Panc1 (cell line): Measurements from ENCODE around the gene MRFAP1L1. TPM values are rescaled to one million over a fixed set of nuclear protein-coding genes. Genes with fewer than 3 reads are reported as not detected.

Source experiments
- ATAC-seq: fragments of 200-7000 bp; cut with Tn5 transposase; 2 replicates; pipeline ENCODE4 v1.9.1; 2020; ENCODE audit warnings: mild to moderate bottlenecking, moderate library complexity
- BruUV-seq: library from RNA; stranded (reverse); fragments of 400-500 nt; replicated peaks from 2 replicates; lab custom pipeline; 2021; lab: Mats Ljungman, UMichigan
- CTCF ChIA-PET: fragments of 300-600 bp; sonication (Branson Sonifier 250); formaldehyde crosslinking; loops from one replicate; lab custom pipeline; 2022; ENCODE audit warnings: antibody characterized with exemption; lab: Charles Lee
- POLR2A ChIA-PET: fragments of 300-600 bp; sonication (Branson Sonifier 250); formaldehyde crosslinking; loops from one replicate; lab custom pipeline; 2022; ENCODE audit warnings: antibody characterized with exemption; lab: Charles Lee
- DNase-seq: peaks from one replicate; pipeline ENCODE4 v3.0.0-alpha.2; 2010; ENCODE audit warnings: low read depth, low spot score
- H3K27ac ChIP-seq: 2 replicates; pipeline ENCODE4 v1.5.1; 2011; ENCODE audit warnings: mild to moderate bottlenecking, low read length, inconsistent platforms
- H3K27me3 ChIP-seq: fragments of 200-500 bp; sonication (Bioruptor generic); 2 replicates; pipeline ENCODE4 v1.6.0; 2014; ENCODE audit warnings: low read length, inconsistent platforms; ENCODE audit not compliant: control insufficient read depth, insufficient read depth
- H3K36me3 ChIP-seq: fragments of 200-500 bp; sonication (Bioruptor generic); 2 replicates; pipeline ENCODE4 v1.5.1; 2014; ENCODE audit warnings: inconsistent platforms, mild to moderate bottlenecking, low read length, moderate library complexity; ENCODE audit not compliant: control insufficient read depth, insufficient read depth
- H3K4me1 ChIP-seq: 2 replicates; pipeline ENCODE4 v1.5.1; 2011; ENCODE audit warnings: inconsistent platforms, mild to moderate bottlenecking, low read length, moderate library complexity; ENCODE audit not compliant: control insufficient read depth, insufficient read depth
- H3K4me3 ChIP-seq, 2 experiments: 2 replicates each; pipeline ENCODE4 v1.5.1; 2011 to 2012; ENCODE audit warnings: low read depth in 2 of 2, low read length in 2 of 2, mild to moderate bottlenecking in 2 of 2, inconsistent platforms in 1 of 2, moderate library complexity in 1 of 2
- H3K9me3 ChIP-seq: fragments of 200-500 bp; sonication (Bioruptor generic); 2 replicates; pipeline ENCODE4 v1.5.1; 2014; ENCODE audit warnings: low read depth, mild to moderate bottlenecking, inconsistent platforms, low read length, moderate library complexity; ENCODE audit not compliant: control insufficient read depth, insufficient read depth
- POLR2AphosphoS5 ChIP-seq: IDR thresholded peaks from 2 replicates; pipeline ENCODE4 v1.6.1; 2012; ENCODE audit warnings: mild to moderate bottlenecking, low read depth, low read length, moderate library complexity
- SIN3A ChIP-seq: IDR thresholded peaks from 2 replicates; pipeline ENCODE4 v1.6.1; 2012; ENCODE audit warnings: low read depth, mild to moderate bottlenecking, low read length, moderate library complexity, borderline replicate concordance; ENCODE audit not compliant: insufficient read depth
- TCF7L2 ChIP-seq: IDR thresholded peaks from 2 replicates; pipeline ENCODE4 v1.6.1; 2011; ENCODE audit warnings: mild to moderate bottlenecking, low read depth, low read length, inconsistent platforms
- in situ Hi-C: cut with HindIII; loops from 2 replicates; pipeline ENCODE4 v1.10.0; 2016; ENCODE audit warnings: low sequenced_read_pairs, low pct_unique_long_range_greater_than_20kb
- intact Hi-C: fragments of 100-400 bp; cut with micrococcal nuclease; formaldehyde crosslinking; loops from one replicate; pipeline ENCODE4 v1.10.0; 2022; ENCODE audit not compliant: unreplicated experiment
- total RNA-seq: library from RNA; stranded (reverse); gene quantifications from one replicate; pipeline ENCODE4 v1.2.1, GENCODE V29; 2021; ENCODE audit not compliant: unreplicated experiment
- TF ChIP-seq, protein P1 (sequence below), 2 experiments: IDR thresholded peaks; 2 replicates each; pipeline ENCODE4 v1.6.1; 2011 to 2012; ENCODE audit warnings: low read depth in 2 of 2, control low read depth in 1 of 2, low read length in 1 of 2, mild to moderate bottlenecking in 1 of 2, moderate library complexity in 1 of 2; ENCODE audit not compliant: insufficient read depth in 1 of 2
- TF ChIP-seq, protein P2 (sequence below): fragments of 450-650 bp; IDR thresholded peaks from 2 replicates; pipeline ENCODE4 v1.5.1; 2017; ENCODE audit warnings: mild to moderate bottlenecking

Gene MRFAP1L1
- total RNA-seq, 1 experiment from 2014 or later: 29.5 TPM

DNA sequence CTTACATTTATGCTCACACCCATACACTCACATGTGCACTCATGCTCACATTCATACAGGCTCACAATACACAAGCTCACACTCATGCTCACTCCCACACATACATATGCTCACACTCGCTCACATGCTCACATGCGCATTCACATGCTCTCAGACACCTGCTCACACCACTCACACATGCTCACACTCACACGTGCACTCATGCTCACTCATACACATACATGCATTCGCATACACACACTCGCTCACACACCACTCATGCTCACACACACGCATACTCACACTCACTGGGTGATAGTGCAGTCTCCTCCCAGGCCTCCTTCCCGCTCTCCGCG lies 44.4 kb downstream of the MRFAP1L1 start:
- TF ChIP-seq TCF7L2: no peak
- TF ChIP-seq, protein P1, sequence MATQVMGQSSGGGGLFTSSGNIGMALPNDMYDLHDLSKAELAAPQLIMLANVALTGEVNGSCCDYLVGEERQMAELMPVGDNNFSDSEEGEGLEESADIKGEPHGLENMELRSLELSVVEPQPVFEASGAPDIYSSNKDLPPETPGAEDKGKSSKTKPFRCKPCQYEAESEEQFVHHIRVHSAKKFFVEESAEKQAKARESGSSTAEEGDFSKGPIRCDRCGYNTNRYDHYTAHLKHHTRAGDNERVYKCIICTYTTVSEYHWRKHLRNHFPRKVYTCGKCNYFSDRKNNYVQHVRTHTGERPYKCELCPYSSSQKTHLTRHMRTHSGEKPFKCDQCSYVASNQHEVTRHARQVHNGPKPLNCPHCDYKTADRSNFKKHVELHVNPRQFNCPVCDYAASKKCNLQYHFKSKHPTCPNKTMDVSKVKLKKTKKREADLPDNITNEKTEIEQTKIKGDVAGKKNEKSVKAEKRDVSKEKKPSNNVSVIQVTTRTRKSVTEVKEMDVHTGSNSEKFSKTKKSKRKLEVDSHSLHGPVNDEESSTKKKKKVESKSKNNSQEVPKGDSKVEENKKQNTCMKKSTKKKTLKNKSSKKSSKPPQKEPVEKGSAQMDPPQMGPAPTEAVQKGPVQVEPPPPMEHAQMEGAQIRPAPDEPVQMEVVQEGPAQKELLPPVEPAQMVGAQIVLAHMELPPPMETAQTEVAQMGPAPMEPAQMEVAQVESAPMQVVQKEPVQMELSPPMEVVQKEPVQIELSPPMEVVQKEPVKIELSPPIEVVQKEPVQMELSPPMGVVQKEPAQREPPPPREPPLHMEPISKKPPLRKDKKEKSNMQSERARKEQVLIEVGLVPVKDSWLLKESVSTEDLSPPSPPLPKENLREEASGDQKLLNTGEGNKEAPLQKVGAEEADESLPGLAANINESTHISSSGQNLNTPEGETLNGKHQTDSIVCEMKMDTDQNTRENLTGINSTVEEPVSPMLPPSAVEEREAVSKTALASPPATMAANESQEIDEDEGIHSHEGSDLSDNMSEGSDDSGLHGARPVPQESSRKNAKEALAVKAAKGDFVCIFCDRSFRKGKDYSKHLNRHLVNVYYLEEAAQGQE (IDR thresholded peaks at IDR 0.05; ENCODE audit: insufficient read depth in 1 of 2, low read depth in 2 of 2, low read length in 1 of 2): no peak
- TF ChIP-seq POLR2AphosphoS5: no peak
- TF ChIP-seq, protein P2, sequence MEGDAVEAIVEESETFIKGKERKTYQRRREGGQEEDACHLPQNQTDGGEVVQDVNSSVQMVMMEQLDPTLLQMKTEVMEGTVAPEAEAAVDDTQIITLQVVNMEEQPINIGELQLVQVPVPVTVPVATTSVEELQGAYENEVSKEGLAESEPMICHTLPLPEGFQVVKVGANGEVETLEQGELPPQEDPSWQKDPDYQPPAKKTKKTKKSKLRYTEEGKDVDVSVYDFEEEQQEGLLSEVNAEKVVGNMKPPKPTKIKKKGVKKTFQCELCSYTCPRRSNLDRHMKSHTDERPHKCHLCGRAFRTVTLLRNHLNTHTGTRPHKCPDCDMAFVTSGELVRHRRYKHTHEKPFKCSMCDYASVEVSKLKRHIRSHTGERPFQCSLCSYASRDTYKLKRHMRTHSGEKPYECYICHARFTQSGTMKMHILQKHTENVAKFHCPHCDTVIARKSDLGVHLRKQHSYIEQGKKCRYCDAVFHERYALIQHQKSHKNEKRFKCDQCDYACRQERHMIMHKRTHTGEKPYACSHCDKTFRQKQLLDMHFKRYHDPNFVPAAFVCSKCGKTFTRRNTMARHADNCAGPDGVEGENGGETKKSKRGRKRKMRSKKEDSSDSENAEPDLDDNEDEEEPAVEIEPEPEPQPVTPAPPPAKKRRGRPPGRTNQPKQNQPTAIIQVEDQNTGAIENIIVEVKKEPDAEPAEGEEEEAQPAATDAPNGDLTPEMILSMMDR: no peak
- TF ChIP-seq SIN3A: no peak
- in situ Hi-C loops: no loop called here
- ChIA-PET POLR2A (no interaction called here), CTCF (interaction anchor here (0.7 kb wide), 1 partner anchor 104 kb away, joined by 4 read pairs; no protein-coding TSS in a partner anchor)
- H3K9me3 ChIP-seq: no peaks in the 10 kb centered on the region
- H3K27me3 ChIP-seq: no peaks in the 10 kb centered on the region
- H3K27ac ChIP-seq: no peak overlapping the region
- intact Hi-C loops: no loop called here
- no peaks in the 10 kb centered on the region for H3K4me1 ChIP-seq
- DNase-seq (no peak), ATAC-seq (no peak)
- no TSS peak for BruUV-seq
- no peak overlapping the region for H3K4me3 ChIP-seq
- H3K36me3 ChIP-seq: no peaks in the 10 kb centered on the region

DNA sequence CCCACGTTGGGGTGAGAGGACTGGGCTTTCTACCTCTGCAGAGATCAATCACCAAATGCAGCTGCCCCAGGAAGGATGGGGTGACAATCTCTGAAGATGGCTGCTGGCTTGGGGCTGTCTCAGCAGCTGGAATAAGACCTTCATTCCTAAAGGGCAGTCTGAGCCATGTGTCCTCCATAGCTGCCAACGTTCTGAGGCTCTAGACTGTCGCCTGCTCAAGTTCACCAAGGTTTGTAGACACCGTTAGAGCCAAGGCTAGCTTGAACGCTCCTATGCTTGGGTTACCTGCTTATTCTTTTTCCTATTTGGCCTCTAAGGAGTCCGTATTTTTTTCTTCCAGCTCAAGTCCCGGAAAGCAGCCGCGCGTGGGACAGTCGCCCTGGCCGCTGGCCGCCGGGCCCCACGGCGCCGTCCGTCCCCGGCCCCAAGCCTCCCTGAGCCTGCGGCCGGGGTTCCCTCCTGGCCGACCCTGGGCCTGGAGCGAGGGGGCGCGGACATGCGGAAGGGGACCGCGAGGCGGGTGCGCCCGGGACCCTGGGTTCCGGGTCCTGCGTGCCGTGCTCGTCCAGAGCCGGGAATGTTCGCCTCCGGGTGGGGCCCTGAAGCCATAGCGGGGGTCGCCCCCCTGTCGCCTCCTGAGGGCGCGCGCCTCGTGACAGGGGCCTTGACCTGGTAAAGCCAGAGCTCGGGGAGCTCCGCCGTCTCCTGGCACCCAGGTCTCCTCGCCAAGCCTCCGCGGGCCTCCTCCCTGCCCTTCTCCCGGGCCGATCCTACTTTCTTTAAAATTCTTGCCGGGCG lies 45.9 kb downstream of the MRFAP1L1 start:
- no peaks in the 10 kb centered on the region for H3K27me3 ChIP-seq
- CTCF ChIA-PET: interaction anchor here (0.6 to 0.8 kb wide), 3 partner anchors 9 to 77 kb away, joined by 3 to 7 read pairs (median 3); no protein-coding TSS in a partner anchor
- intact Hi-C loops: no loop called here

More for the DNA sequence above, 45.9 kb downstream of the MRFAP1L1 start:
- in situ Hi-C loops: no loop called here
- no TSS peak for BruUV-seq
- Histone ChIP-seq H3K4me3 (no peak overlapping the region), H3K9me3 (no peaks in the 10 kb centered on the region), H3K27ac (no peak overlapping the region), H3K36me3 (no peaks in the 10 kb centered on the region), H3K4me1 (no peaks in the 10 kb centered on the region; the same call in 1 of the 2 replicates)
- ATAC-seq (peak; percentile 23; the same call in 1 of the 2 replicates), DNase-seq (no peak)
- TF ChIP-seq, protein P2: no peak
- TF ChIP-seq SIN3A (no peak), TCF7L2 (no peak), POLR2AphosphoS5 (no peak)
- TF ChIP-seq, protein P1 (IDR thresholded peaks at IDR 0.05; ENCODE audit: insufficient read depth in 1 of 2, low read depth in 2 of 2, low read length in 1 of 2): no peak
- POLR2A ChIA-PET: no interaction called here
